GM21526 (cell line): Measurements from ENCODE around the gene THRA.

Experiments used
- ATAC-seq: cut with Tn5 transposase; IDR thresholded peaks from one replicate; pipeline ENCODE4 v1.9.1; 2021; ENCODE audit warnings: moderate library complexity; ENCODE audit not compliant: unreplicated experiment, low FRiP score

THRA gene

DNA sequence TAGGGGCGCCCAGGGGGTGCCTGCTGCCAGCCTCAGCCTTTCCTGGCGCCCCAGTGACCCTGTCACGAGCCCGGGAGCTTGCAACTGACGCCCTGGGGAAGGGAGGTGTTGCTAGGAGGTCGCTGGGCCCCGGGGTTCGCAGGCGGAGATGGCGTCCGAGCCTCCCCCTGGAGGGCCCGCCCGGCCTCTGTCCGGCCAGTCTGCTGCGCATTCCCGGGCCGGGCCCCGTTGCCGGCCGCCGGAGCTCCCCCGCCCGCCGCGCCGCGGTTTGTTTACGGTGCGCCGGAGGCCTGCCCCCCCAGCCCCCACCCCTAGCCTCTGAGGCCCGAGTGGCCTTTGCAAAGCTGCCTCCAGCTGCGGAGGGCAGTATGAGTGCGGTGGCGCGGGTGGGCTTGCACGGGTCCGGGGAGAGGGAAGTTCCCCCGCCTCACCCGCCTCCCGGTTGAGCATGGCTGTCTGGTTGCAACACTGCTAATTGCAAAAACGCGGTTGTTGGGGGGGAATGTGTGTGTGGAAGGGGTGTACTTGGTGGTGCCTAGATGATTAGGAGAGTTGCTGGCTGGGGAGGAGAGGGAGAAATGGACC lies 514 bp downstream of the THRA start:
- no peak for ATAC-seq

DNA sequence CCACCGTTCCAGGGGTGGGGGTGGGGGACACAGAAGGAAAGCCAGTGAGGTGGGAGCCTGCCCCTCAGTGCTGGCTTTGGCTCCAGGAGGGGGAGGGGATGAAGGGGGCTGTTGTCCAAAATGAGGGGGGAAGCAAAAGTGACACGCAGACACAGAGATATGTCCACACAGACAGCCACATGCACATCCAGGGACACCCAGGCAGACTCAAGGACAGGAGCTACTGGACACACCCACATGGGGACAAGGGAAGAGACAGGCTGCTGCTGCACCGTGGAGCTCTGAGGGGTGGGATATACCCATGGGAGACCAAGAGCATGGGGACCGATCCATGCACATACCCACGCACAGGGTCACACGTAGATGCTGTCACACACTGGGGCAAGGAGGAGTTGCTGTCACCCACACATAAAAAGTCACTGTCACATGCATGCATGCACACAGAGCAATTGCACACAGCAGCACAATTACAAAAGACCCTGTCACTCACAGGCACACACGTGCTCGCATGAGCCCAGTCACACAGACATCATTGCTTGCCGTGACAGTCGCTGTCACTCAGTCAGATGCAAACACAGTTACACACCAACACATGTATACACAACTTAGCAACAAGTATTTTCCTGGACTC lies 1.3 kb downstream of the THRA start:
- ATAC-seq, result no peak

DNA sequence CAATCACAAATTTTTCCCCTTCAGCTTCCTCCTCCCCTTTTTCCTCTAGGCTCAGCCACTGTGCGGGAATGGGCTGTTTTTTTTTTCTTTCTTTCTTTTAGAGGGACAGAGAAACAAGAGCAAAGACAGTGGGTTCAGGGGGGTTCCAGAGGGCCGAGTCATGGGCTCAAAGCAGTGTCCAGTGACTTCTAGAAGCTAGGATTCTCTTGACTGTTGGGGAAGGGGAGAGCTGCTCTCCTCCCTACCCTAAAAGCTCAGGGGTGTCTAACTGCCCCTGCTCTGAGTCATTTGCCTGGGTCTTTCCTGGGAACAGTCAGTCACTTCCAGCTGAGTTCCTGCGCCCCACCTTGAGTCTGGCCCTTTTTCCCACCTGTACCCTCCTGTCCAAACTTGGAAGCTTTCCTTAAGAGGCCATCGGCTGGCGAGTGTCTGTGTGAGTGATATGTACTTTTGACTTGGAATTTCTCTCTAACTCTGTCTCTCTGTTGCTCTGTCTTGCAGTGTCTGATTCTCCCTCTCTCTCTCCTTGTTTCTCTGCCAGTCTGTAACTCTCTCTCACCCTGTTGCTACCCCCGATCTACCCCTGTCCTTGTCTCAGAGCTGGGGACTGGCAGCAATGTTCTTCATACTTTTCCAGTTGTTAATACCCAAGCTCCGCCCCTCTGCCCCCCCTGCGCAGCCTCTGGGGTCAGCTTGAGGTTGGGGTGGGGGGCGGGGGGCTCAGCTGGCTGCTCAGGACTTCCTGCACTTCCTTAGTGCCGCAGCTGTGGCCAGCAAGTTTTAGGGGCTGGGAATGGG lies 2.4 kb downstream of the THRA start:
- no peak for ATAC-seq

DNA sequence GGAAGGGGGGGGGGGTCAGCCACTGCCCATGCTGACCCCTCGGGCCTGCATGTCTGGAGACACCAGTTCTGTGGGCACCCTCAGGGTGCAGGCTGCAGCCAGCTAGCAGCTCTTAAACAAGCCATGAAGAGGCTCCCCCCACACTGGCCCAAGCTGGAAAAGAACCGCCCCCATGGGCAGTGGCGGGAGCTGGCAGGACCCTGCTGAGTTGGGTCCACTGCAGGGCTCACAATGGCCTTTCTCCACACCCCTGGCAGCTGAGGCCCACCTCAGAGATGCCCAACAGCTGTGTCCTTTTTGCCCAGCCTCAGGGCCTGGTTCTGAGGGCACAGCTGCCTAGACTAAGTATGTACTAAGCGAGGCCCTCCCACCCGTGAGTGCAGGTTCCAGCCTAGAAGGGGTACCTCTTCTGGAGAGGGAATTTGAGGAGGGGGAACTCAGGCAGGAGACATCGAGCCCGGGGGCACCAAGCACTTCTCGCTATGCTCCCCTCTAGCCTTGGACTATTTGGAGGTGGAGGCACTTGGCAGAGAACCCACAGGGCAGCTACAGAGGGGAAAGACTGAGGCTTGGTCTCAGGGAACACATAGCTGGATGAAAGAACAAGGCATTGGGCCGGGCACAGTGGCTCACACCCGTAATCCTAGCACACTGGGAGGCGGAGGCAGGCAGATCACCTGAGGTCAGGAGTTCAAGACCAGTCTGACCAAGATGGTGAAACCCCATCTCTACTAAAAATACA lies 3.2 kb downstream of the THRA start:
- no peak for ATAC-seq

DNA sequence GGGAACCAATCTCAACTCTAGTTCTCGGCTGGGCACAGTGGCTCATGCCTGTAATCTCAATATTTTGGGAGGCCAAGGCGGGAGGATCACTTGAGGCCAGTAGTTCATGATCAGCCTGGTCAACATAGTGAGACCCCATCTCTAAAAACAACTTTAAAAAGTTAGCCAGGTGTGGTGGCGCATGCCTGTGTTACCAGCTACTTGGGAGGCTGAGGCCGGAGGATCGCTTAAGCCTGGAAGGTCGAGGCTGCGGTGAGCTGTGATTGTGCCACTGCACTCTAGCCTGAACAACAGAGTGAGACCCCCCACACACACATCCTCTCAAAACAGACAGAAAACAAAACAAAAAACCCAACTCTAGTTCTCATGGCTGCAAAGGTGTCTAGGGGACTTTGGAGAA lies 4.9 kb downstream of the THRA start:
- no peak for ATAC-seq

DNA sequence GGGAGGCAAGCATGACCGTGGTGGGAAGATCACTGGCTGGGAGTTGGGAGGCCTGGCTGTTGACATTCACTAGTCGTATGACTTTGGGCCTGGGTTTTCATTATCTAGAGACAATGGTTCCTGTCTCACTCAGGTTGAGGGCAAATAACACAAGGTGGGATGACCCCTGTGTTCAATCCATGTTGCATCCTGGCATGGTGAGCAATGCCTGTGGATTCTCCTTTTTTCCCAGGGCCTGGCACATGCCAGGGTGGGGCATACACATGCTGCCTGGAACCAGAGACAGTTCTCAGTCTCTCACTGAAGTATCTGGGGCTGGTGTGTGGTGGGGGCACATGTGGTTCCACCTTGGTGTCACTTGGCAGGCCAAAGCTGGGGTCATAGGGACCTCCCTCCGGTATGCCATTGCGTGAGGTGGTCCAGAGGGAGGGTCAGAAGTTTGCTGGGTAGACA lies 5.4 kb downstream of the THRA start:
- no peak for ATAC-seq

DNA sequence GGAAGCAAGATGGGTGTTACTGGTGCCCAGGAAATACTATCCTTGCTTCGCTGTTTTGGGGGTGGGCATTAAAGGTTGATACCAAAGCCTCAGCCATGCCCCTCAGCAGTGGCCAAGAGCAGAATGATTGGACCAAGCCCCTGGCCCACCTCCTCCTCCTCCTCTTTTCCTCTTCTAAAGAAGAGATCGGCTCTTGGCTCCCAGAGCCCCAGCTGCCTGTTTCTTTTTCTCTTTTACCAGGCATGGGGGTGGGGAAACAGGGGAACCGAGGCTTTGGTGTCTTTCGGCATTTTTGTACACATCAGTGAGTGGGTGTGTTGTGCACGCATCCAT lies 5.8 kb downstream of the THRA start:
- ATAC-seq, result no peak

DNA sequence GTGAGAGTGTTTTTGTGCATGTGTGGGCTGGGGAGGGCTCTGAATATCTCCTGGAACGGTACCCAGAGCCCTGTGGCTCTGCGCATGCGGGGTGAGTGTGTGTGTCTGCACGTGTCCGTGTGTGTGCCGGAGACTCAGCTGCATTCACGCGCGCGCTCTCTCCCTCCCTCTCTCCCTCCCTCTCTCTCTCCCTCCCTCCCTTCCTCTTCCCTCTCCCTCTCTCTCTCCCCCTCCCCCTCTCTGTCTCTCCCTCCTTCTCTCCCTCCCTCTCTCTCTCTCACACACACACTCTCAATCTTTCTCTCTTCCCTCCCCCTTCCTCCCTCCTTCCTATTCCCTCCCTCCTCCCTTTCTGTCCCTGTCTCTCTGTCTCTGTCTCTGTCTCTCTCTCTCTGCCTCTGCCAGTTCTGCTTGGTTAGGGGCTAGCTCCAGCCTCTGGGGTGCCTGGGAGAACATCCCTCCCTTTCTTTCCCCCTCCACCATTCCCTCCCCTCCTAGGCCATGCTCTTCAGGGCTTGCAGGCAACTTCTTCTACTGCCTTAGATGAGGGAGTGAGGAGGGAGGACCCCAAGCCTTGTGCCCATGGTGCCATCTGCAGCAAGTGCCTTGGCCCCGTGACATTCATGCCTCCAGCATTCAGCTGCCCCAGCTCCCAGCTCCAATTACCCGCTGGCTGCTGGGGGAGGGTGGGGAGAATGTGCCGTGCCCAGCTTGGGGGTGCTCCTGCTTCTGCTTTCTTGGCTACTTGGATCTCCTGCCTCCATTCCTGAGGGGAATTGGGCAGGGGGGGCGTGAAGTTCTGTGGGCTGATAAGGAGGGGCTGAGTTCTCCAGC lies 6.4 kb downstream of the THRA start:
- no peak for ATAC-seq

DNA sequence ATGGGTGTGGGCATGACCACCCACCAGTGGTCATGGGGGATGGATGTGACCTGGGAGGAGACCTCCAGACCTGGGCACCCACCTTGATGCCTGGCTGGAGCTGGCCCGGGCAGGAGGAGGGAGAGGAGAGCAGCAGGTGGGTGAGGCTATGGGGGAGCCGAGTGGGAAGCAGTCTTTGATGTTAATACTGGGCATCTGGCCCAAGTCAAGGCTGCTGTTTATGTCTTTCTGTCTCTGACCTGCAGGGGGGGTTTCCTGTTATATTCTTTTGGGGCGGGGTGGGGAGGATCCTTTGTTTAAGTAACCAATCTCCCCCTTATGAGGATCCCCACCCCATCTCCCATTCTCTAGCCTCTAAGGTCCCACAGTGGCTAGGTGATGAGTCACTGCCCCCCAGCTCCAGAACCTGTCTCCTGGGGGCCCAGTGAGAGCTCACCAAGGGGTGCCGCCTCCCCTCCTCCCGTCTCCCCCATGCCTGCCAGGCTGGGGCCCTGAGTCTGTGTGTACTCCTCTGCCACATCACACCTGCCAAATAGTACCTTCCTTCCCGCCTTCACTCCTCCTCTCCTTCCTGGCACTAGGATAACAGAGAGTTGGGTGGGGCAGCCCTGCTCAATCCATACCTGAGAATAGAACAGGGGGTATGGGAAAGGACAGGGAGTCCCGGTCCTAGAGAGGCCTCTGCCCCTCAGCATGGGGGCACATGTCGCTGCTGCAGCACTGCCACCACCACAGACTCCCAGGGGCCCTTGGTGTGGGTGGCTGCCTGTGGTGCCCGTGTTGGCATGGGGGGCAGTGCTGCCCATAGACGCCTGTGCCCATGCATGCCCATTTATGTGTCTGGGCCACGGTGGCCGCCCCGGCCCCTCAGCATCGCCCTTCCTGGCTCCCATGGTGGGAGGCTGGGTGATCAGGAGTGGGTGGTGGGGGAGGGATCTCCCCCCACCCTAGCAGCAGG lies 7.3 kb downstream of the THRA start:
- ATAC-seq, result no peak

DNA sequence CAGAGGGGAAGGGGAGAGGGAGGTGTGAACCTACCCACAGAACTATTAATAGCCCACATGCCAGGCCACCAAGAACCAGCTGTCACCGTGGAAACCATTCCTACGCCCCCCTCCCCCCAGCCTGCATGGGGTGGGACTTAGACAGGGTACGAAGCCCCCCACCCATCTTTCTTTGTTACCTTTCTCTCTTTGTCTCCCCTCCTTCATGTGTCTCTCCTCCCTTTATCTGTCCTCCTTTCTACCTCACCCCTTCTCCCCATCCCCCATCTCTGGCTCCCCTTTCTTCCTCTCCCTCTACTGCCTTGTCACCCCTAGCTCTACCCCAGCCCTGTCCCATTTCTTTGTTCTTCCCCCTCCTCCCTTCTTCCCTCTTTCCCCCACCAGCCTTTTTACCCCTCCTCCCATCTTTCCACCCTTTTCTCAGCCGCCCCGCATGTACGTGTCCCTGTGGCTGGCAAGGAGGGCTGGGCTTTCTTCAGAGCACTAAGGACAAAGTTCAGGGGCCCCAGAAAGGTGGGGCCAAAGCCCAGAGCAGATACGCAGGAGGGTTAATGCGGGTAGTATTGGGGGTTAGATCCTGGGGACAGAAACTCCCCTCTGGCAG lies 8.0 kb downstream of the THRA start:
- ATAC-seq, result no peak

DNA sequence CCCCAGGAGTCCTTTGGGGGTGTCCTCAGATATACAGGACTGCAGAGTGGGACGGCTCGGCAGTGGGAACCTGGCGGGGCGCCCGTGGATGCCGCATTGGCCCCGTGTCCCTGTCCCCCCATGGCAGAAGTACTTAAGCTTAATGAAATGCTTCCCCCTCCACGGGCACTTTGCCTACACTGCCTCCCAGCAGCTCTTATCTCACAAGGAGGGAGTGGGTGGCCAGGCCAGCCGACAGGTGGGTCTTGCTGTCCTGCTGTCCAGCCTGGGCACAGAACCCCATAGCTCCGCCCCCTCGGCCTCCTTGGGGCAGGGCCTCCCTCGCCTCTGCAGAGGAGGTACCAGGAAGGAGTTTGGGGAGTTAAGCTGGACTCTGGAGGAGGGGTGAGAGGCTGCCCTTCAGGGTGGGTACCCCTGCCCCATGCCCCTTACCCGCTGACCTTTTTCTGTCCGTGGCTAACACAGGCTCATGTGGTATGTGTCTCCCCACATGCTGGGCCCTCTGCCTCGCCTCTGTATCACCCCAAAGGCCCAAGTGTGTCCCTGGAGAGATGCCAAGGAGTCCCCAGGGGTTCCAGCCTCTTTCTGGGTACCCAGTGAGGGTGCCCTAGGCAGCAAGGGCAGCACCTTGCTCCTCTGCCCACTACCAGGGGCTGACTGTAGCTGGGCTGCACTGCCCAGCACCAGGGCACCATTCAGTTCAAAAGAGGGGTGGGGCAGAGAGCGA lies 8.7 kb downstream of the THRA start:
- ATAC-seq, result no peak

DNA sequence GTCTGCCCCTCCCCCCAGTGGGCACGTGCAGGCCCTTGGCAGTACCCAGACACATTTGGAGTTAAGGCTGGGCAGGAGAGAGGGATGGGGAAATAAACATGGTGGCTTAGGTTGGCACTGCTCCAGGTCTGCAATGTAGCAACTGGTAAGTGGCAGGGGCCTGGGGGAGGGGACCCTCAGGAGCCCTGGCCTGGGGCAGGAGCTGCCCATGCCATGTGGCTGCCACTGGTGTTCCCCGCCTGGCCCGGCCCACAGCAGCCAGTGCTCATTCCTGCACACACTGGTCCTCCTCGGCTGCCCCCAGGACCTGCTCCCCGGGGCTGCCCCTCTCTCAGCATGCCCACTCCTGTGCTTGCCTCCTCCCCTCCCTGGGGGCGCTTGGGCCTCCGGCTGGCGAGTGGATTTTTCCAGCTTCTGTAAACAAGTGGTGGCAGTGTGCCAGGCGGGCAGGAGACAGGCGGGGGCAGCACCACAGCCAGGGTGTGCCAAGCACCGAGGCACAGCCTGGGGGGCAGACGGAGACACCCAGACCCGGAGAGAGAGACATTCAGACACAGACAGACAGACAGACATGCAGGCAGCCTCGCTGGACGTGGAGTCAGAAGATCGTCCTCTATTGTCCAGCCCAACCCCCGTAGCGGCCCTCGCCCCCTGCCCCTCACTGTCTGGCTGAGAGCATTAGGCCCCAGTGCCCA lies 9.4 kb downstream of the THRA start:
- no peak for ATAC-seq

DNA sequence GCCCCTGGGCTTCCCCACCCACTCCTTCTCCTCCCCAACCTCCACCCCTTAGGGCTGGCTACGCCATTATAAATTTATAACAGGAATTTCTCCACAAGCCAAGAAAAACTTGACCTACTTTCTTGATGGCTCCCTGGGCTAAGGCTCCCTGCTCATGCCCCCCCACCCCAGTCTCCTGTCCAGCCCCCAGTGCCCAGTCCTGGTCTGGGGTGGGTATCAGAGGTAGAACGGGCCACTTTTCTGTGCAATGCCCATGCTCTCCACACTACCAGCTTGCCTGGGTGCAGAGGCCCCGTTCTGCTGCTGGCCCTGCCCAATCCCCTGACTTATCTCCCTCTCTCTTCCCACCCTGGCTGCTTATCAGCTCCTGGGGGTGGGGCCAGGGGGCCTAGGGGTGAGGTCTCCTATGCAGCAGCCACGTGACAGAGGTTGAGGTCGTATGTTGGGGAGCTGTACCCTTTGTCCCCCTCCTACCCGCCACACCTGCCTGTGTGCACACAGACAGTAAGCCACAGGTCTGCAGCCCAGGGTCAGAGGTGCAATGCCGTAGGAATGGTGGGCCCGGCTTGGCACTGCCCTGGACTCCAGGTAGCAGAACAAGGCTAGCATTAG lies 10.1 kb downstream of the THRA start:
- no peak for ATAC-seq

DNA sequence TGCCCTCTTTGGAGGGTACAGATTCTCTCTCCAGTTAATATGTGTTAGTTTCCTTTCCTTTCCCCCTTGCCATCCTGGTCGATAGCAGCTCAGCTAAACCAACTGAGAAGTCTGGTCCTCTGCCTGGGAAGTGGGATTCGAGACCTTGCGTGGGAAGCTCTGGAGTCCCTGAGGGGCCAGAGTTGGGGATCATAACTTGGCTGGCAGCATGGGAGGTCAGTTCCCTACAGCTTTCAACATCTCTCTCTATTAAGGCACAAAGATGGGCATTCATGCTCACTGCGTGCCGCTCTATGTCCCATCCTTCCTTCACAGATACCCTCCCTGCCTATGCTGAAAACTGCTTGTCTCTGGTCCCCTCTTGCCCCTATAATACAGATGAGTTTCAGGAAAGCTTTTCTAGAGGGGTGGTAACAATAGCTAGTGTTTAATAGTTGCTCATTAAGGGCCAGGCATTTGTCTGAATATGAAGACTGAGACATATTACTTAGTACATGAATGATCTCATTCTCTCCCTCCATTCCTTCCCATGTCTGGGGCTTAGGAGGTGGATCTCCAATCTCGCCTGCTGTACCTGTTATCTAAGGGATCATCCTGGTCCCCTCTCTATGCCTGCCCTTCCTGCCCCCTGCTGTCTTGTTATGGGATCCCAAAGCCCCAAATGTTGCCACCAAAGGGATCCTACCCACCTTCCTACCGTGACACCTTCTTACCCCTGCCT lies 10.8 kb downstream of the THRA start:
- ATAC-seq, result no peak

DNA sequence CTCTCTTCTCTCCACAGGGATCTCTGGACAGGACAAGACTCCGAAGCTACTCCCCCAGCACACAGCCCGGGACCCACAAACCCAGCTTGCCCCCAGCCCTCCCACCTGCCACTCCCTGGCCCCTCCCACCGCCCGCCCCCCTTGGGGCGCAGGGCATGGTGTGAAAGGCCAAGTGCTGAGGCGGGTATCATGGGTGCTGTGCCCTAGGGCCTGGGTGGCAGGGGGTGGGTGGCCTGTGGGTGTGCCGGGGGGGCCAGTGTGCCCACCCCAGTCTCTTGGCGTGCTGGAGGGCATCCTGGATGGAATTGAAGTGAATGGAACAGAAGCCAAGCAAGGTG lies 11.4 kb downstream of the THRA start:
- ATAC-seq, result no peak

DNA sequence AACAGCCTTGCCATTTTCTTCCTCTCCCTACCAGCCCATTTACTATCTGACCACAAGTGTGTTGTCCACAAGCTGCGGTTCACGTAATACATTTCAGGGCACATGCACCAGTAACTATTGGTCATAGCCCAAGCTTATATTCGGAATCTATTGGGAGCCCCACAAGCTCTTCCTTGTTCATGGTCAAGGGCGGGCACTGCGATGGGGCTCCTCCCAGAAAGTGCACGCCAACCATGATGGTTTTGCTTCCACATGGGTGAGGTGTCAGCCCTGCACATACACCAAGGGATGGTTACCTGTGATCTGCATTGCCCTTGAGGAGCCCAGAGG lies 12.1 kb downstream of the THRA start:
- no peak for ATAC-seq
